HCT116 (cell line): ENCODE results near the gene KYNU.

Experiments
- CTCF ChIP-seq, 3 experiments: fragments of 200-600 bp in 1 of 3; sonication (generic) in 1 of 3; IDR thresholded peaks in 2 of 3; conservative IDR thresholded peaks in 1 of 3; 2 replicates each; pipeline ENCODE4 v1.5.1; 2012 to 2017; ENCODE audit warnings: low read depth in 2 of 3, low read length in 2 of 3, antibody characterized with exemption in 1 of 3, borderline replicate concordance in 1 of 3, control low read depth in 1 of 3, mild to moderate bottlenecking in 1 of 3, mixed read lengths in 1 of 3, mixed run types in 1 of 3, moderate library complexity in 1 of 3; ENCODE audit not compliant: insufficient read depth in 1 of 3
- JUND ChIP-seq: IDR thresholded peaks from 2 replicates; pipeline ENCODE4 v1.6.1; 2012
- YY1 ChIP-seq: IDR thresholded peaks from 2 replicates; pipeline ENCODE4 v1.6.1; 2011; ENCODE audit warnings: low read length, low read depth, moderate library complexity, mild to moderate bottlenecking; ENCODE audit not compliant: insufficient replicate concordance; ENCODE audit errors: extremely low read depth

DNA sequence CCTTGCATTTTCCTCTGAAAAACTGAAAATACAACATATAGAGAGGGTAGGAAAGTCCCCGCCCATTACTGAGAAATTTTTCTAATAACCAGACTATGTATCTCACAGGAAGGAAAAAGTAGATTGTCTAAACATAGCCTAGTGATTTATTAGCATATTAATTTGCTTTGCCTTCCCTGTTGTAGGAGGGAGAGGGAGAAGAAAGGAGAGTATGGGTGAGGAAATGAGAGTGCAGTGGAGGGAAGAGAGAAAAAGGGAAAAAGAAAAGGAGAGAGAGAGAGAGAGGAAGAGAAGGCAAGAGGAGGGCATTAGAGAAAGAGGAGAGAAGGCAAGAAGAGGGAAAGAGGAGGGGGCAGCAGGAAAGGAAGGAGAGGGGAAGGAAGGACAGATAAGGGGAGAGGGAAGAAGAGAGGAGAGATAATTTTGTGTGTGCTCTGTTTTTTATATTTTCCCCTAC lies 3.6 kb upstream of the KYNU start:
- no peak for TF ChIP-seq YY1
- TF ChIP-seq CTCF (IDR thresholded peaks at IDR 0.05 in 2 of 3, conservative IDR thresholded peaks at IDR 0.05 in 1 of 3; ENCODE audit: borderline replicate concordance in 1 of 3, insufficient read depth in 1 of 3, low read depth in 2 of 3, low read length in 2 of 3) = no peak
- no peak for TF ChIP-seq JUND
